K562 (cell line): Measurements from ENCODE around the gene DRICH1. TPM values are rescaled to one million over a fixed set of nuclear protein-coding genes. Genes with fewer than 3 reads are reported as not detected.
A peak's percentile ranks its signal among the peaks of the same experiment; 100 is the strongest.

Experiments
- ATAC-seq: fragments of 200-7000 bp; cut with Tn5 transposase; 3 replicates; pipeline ENCODE4 v1.9.1; 2020; ENCODE audit warnings: moderate library complexity
- BruUV-seq: library from RNA; stranded (reverse); fragments of 400-500 nt; replicated peaks from 2 replicates; lab custom pipeline; 2021; lab: Mats Ljungman, UMichigan
- CTCF ChIA-PET: fragments of 300-600 bp; formaldehyde crosslinking; extraction: SDS; loops from one replicate; lab custom pipeline; 2021; ENCODE audit warnings: low intra/inter-chr PET ratio; lab: Yijun Ruan, JAX
- POLR2A ChIA-PET: fragments of 300-600, 350-650 bp; sonication (Branson Sonifier 250); formaldehyde crosslinking; extraction: SDS; loops from one replicate; lab custom pipeline; 2021; ENCODE audit warnings: antibody characterized with exemption, inconsistent platforms; lab: Yijun Ruan, JAX
- DNase-seq, 4 experiments: peaks; one replicate each; pipeline versions ENCODE4 v3.0.0 to v3.0.0-alpha.2; 2011 to 2018; ENCODE audit warnings: low spot score in 3 of 4, mixed read lengths in 3 of 4; ENCODE audit errors: extremely low read depth in 1 of 4
- FAIRE-seq: peaks from 2 replicates; lab custom pipeline; 2011; peaks lifted over from hg19 to GRCh38; lab: Jason Lieb, UNC
- H2AFZ ChIP-seq: 2 replicates; pipeline ENCODE4 v1.6.0; 2011; ENCODE audit warnings: low read depth, low read length, control low read depth, inconsistent platforms
- H3K27ac ChIP-seq: fragments of 200-600 bp; 3 replicates; pipeline ENCODE4 v1.8.0; 2011; ENCODE audit warnings: low read depth, mild to moderate bottlenecking, control low read depth, inconsistent platforms, low read length, moderate library complexity, mixed read lengths; ENCODE audit errors: extremely low read depth
- H3K27me3 ChIP-seq, 2 experiments: fragments of 300-600 bp in 1 of 2; 2 replicates in 1 of 2; 3 replicates in 1 of 2; pipeline versions ENCODE4 v1.6.0 to v1.8.0; 2011; ENCODE audit warnings: inconsistent platforms in 2 of 2, low read length in 2 of 2, mild to moderate bottlenecking in 1 of 2, mixed read lengths in 1 of 2, moderate library complexity in 1 of 2; ENCODE audit not compliant: control insufficient read depth in 2 of 2, insufficient read depth in 2 of 2
- H3K36me3 ChIP-seq: fragments of 300-600 bp; 3 replicates; pipeline ENCODE4 v1.8.0; 2011; ENCODE audit warnings: mild to moderate bottlenecking, low read length, inconsistent platforms; ENCODE audit not compliant: control insufficient read depth, insufficient read depth
- H3K4me1 ChIP-seq, 2 experiments: fragments of 200-600 bp in 1 of 2; replicated peaks in 1 of 2; 2 replicates in 1 of 2; 3 replicates in 1 of 2; pipeline versions ENCODE4 v1.5.1 to v1.8.0; 2011; ENCODE audit warnings: inconsistent platforms in 2 of 2, low read length in 2 of 2, mild to moderate bottlenecking in 1 of 2, mixed read lengths in 1 of 2, moderate library complexity in 1 of 2; ENCODE audit not compliant: control insufficient read depth in 2 of 2, insufficient read depth in 2 of 2
- H3K4me2 ChIP-seq: 2 replicates; pipeline ENCODE4 v1.6.1; 2011; ENCODE audit warnings: low read length, control low read depth, inconsistent platforms, mixed read lengths; ENCODE audit not compliant: insufficient read depth
- H3K4me3 ChIP-seq: fragments of 200-600 bp; sonication (generic), shearing (Covaris generic); 2 replicates; pipeline ENCODE4 v1.5.1; 2016; ENCODE audit warnings: control low read depth, inconsistent platforms
- H3K79me2 ChIP-seq: fragments of 200-600 bp; 3 replicates; pipeline ENCODE4 v1.8.0; 2011; ENCODE audit warnings: low read length, inconsistent platforms; ENCODE audit not compliant: control insufficient read depth, insufficient read depth
- H3K9ac ChIP-seq, 2 experiments: 2 replicates each; pipeline versions ENCODE4 v1.6.0 to v1.6.1; 2011; ENCODE audit warnings: low read depth in 2 of 2, low read length in 2 of 2, control low read depth in 1 of 2, inconsistent platforms in 1 of 2, mild to moderate bottlenecking in 1 of 2, mixed read lengths in 1 of 2; ENCODE audit not compliant: insufficient read depth in 1 of 2
- H3K9me1 ChIP-seq: one replicate; pipeline ENCODE4 v1.6.0; 2011; ENCODE audit warnings: inconsistent platforms, mild to moderate bottlenecking, low read length, moderate library complexity; ENCODE audit not compliant: control insufficient read depth, insufficient read depth
- H3K9me3 ChIP-seq: replicated peaks from 2 replicates; pipeline ENCODE4 v1.5.1; 2011; ENCODE audit warnings: low read depth, low read length, inconsistent platforms; ENCODE audit not compliant: control insufficient read depth, insufficient read depth
- H4K20me1 ChIP-seq: replicated peaks from 2 replicates; pipeline ENCODE4 v1.6.1; 2011; ENCODE audit warnings: low read length, inconsistent platforms, mixed read lengths; ENCODE audit not compliant: control insufficient read depth, insufficient read depth
- CXXC5 ChIP-seq: fragments of 250-450 bp; sonication (Bioruptor Pico); IDR thresholded peaks from 2 replicates; pipeline ENCODE4 v1.8.0; 2022; ENCODE audit warnings: inconsistent platforms, mild to moderate bottlenecking, moderate library complexity
- EGR1 ChIP-seq: fragments of 450-650 bp; conservative IDR thresholded peaks from 2 replicates; pipeline ENCODE4 v1.6.1; 2017; ENCODE audit warnings: mild to moderate bottlenecking
- RBBP5 ChIP-seq: fragments of 200-600 bp; sonication (generic); IDR thresholded peaks from 2 replicates; pipeline ENCODE4 v1.6.1; 2012; ENCODE audit warnings: borderline replicate concordance, mild to moderate bottlenecking, low read length, control low read depth, inconsistent platforms; ENCODE audit not compliant: insufficient read depth, poor library complexity, severe bottlenecking
- SMC3 ChIP-seq: conservative IDR thresholded peaks from 2 replicates; pipeline ENCODE4 v1.6.1; 2011; ENCODE audit warnings: low read depth, low read length, improper control_type of control experiment; ENCODE audit not compliant: insufficient read depth
- VEZF1 ChIP-seq: fragments of 200-800 bp; sonication (Bioruptor generic); IDR thresholded peaks from 2 replicates; pipeline ENCODE4 v1.6.1; 2017; ENCODE audit warnings: missing genetic modification characterization, missing compliant biosample characterization
- ZNF263 ChIP-seq: sonication (generic); formaldehyde crosslinking; IDR thresholded peaks from 2 replicates; pipeline ENCODE4 v1.8.0; 2022; ENCODE audit warnings: mild to moderate bottlenecking, missing genetic modification reagents, borderline replicate concordance
- WGBS: fragments of 100-300 bp; shearing (Covaris generic); methylation state at CpG from one replicate; pipeline ENCODE4 v1.1.6; 2016; ENCODE audit warnings: low coverage, mixed read lengths; ENCODE audit not compliant: insufficient coverage; ENCODE audit errors: missing lambda C conversion rate; 5-methylcytosine and 5-hydroxymethylcytosine counted together
- in situ Hi-C: fragments of 300-500 bp; cut with MboI; formaldehyde crosslinking; loops from 4 replicates; pipeline ENCODE4 v1.15.0; 2018; ENCODE audit warnings: inconsistent platforms, mixed read lengths
- intact Hi-C: fragments of 100-400 bp; cut with micrococcal nuclease; formaldehyde crosslinking; loops from 2 replicates; pipeline ENCODE4 v1.14.2; 2022
- polyA plus RNA-seq, 8 experiments: library from polyadenylated mRNA; depleted of rRNA in 4 of 8; stranded (reverse) in 5 of 8; unstranded in 3 of 8; fragments of >200 nt; fragmentation: Nextera tagmentation in 2 of 8; fragmentation: Illumina TruSeq in 1 of 8; extraction: Ambion mirVana in 2 of 8; extraction: Trizol in 1 of 8; gene quantifications; 2 replicates each; pipeline versions ENCODE4 v1.2.1 to v1.2.3, GENCODE V29; 2011 to 2014; ENCODE audit warnings: inconsistent platforms in 1 of 8, missing spikeins in 1 of 8
- total RNA-seq, 7 experiments: library from RNA; depleted of rRNA in 6 of 7; stranded (reverse); fragments of >200 nt in 6 of 7; fragmentation: Illumina TruSeq in 2 of 7; extraction: Trizol in 2 of 7; gene quantifications; 2 replicates each; pipeline versions ENCODE4 v1.2.1 to v1.2.3, GENCODE V29; 2011 to 2021; ENCODE audit warnings: low replicate concordance in 1 of 7

Gene DRICH1
- total and polyA plus RNA-seq, 9 of the 15 experiments (the other 6 are each of a cell fraction or from before 2014, with no cell fraction given): 0.07 to 0.36 (median 0.14) TPM; not detected in 2

GRCh38 chr22:23565915-23566704, 66.0 kb downstream of the DRICH1 start:
- H3K27ac ChIP-seq: no peak overlapping the region
- H2AFZ ChIP-seq: no peak overlapping the region
- no peaks in the 10 kb centered on the region for H3K9me1 ChIP-seq
- no TSS peak for BruUV-seq
- FAIRE-seq: peak; percentile 42
- no peak overlapping the region for H3K9ac ChIP-seq
- ChIA-PET POLR2A (no interaction called here), CTCF (no interaction called here)
- no peaks in the 10 kb centered on the region for H3K79me2 ChIP-seq
- peaks cover 0 to 9% of the 10 kb centered on the region in 2 experiments; a peak in 2 of 5 replicates for H3K4me1 ChIP-seq
- no peak overlapping the region for H3K4me3 ChIP-seq
- peak; percentile 71; the same call in 1 of the 2 replicates for TF ChIP-seq ZNF263 (CRISPR knock-in tag)
- TF ChIP-seq SMC3: no peak
- no peak for TF ChIP-seq CXXC5
- TF ChIP-seq EGR1: peak; percentile 45
- peak; percentile 27; the same call in 1 of the 2 replicates for TF ChIP-seq VEZF1 (CRISPR knock-in tag)
- TF ChIP-seq RBBP5: no peak
- H3K36me3 ChIP-seq: no peaks in the 10 kb centered on the region
- WGBS: 7% methylated on average over 18 of the region's 73 CpGs
- in situ Hi-C loops (no loop called here), intact Hi-C loops (no loop called here)
- ATAC-seq: no peak
- H3K4me2 ChIP-seq: no peak overlapping the region; the same call in 1 of the 2 replicates
- DNase-seq: peak in 2 of 4 experiments; percentile 60 to 61
- no peaks in the 10 kb centered on the region for H4K20me1 ChIP-seq
- H3K9me3 ChIP-seq: no peaks in the 10 kb centered on the region
- H3K27me3 ChIP-seq: peaks cover 0 to 30% of the 10 kb centered on the region in 2 experiments; a peak in 3 of 5 replicates
